ENCODE data around the gene ZPBP.

DNA sequence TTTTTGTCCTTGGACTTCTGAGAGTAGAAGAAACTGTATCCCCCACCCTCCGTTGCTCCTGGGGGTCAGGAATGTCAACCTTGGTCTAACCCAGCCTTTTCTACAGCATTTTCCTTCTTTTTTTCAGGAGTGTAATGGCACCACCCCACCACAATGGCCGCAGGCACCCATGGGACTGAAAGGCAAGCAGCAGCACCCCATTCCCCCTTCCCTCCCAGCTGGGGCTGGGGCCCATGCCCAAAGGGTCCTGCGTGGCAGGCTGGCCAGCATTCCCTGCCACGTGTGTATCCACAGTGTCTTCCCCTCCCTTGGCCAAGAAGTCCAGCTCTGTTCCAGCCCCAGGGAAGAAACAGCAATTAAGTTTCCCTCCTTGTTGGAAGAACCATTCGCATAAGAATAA lies 106.9 kb downstream of the ZPBP start:
- TF ChIP-seq, protein P1, sequence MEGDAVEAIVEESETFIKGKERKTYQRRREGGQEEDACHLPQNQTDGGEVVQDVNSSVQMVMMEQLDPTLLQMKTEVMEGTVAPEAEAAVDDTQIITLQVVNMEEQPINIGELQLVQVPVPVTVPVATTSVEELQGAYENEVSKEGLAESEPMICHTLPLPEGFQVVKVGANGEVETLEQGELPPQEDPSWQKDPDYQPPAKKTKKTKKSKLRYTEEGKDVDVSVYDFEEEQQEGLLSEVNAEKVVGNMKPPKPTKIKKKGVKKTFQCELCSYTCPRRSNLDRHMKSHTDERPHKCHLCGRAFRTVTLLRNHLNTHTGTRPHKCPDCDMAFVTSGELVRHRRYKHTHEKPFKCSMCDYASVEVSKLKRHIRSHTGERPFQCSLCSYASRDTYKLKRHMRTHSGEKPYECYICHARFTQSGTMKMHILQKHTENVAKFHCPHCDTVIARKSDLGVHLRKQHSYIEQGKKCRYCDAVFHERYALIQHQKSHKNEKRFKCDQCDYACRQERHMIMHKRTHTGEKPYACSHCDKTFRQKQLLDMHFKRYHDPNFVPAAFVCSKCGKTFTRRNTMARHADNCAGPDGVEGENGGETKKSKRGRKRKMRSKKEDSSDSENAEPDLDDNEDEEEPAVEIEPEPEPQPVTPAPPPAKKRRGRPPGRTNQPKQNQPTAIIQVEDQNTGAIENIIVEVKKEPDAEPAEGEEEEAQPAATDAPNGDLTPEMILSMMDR (IDR thresholded peaks at IDR 0.05), result no peak
- TF ChIP-seq POLR2A (IDR thresholded peaks at IDR 0.05), result no peak
